H1 (cell line): ENCODE results near the gene DOCK1. TPM values are rescaled to one million over a fixed set of nuclear protein-coding genes. Genes with fewer than 3 reads are reported as not detected.

Experiments used
- CTCF ChIA-PET: fragments of 300-600 bp; sonication (Branson Sonifier 250); formaldehyde crosslinking; loops from one replicate; lab custom pipeline; 2021; ENCODE audit not compliant: partially characterized antibody; lab: Charles Lee
- POLR2A ChIA-PET: fragments of 300-600 bp; sonication (Branson Sonifier 250); formaldehyde crosslinking; loops from one replicate; lab custom pipeline; 2021; ENCODE audit warnings: inconsistent platforms; ENCODE audit not compliant: partially characterized antibody; lab: Charles Lee
- DNase-seq, 2 experiments: peaks; one replicate each; pipeline versions ENCODE4 v3.0.0 to v3.0.0-alpha.2; 2010 to 2022; ENCODE audit warnings: low spot score in 2 of 2, low read depth in 1 of 2, mixed read lengths in 1 of 2
- FAIRE-seq: peaks from 2 replicates; lab custom pipeline; 2011; peaks lifted over from hg19 to GRCh38; lab: Jason Lieb, UNC
- H2AFZ ChIP-seq: 2 replicates; pipeline ENCODE4 v1.8.1; 2012; ENCODE audit warnings: low read length, inconsistent platforms
- H2AK5ac ChIP-seq: 2 replicates; pipeline ENCODE4 v1.6.1; 2013; ENCODE audit warnings: low read depth, low read length
- H2BK120ac ChIP-seq: replicated peaks from 2 replicates; pipeline ENCODE3; 2013; ENCODE audit warnings: low read depth, low read length, inconsistent platforms
- H2BK12ac ChIP-seq: 2 replicates; pipeline ENCODE4 v1.6.1; 2013; ENCODE audit warnings: low read depth, low read length
- H2BK15ac ChIP-seq: 2 replicates; pipeline ENCODE4 v1.6.1; 2013; ENCODE audit warnings: low read length
- H2BK20ac ChIP-seq: 2 replicates; pipeline ENCODE4 v1.6.1; 2013; ENCODE audit warnings: low read length
- H2BK5ac ChIP-seq: 2 replicates; pipeline ENCODE4 v1.6.1; 2013; ENCODE audit warnings: low read depth, low read length
- H3K14ac ChIP-seq: 2 replicates; pipeline ENCODE4 v1.6.1; 2013; ENCODE audit warnings: inconsistent platforms; ENCODE audit not compliant: insufficient read length
- H3K18ac ChIP-seq: 2 replicates; pipeline ENCODE4 v1.6.1; 2013; ENCODE audit warnings: low read length; ENCODE audit errors: extremely low read depth
- H3K23ac ChIP-seq: 2 replicates; pipeline ENCODE4 v1.6.1; 2013; ENCODE audit warnings: inconsistent platforms; ENCODE audit not compliant: insufficient read length
- H3K23me2 ChIP-seq: 2 replicates; pipeline ENCODE4 v1.6.1; 2013; ENCODE audit warnings: low read depth, low read length
- H3K27ac ChIP-seq: 2 replicates; pipeline ENCODE4 v1.6.1; 2011; ENCODE audit warnings: low read depth, low read length, inconsistent platforms
- H3K27me3 ChIP-seq, 4 experiments: replicated peaks in 1 of 4; 1 replicate in 1 of 4; 2 replicates in 3 of 4; pipeline versions ENCODE4 v1.6.1 to v1.8.1; 2011 to 2013; ENCODE audit warnings: low read length in 3 of 4, mild to moderate bottlenecking in 3 of 4, inconsistent platforms in 2 of 4, mixed read lengths in 2 of 4, moderate library complexity in 1 of 4; ENCODE audit not compliant: control insufficient read depth in 3 of 4, insufficient read depth in 3 of 4; ENCODE audit errors: extremely low read depth in 1 of 4
- H3K36me3 ChIP-seq, 4 experiments: 2 replicates each; pipeline versions ENCODE4 v1.6.1 to v1.8.1; 2011 to 2013; ENCODE audit warnings: mild to moderate bottlenecking in 4 of 4, low read length in 3 of 4, moderate library complexity in 2 of 4, control low read depth in 1 of 4, inconsistent platforms in 1 of 4; ENCODE audit not compliant: insufficient read depth in 4 of 4, control insufficient read depth in 2 of 4
- H3K4ac ChIP-seq: replicated peaks from 2 replicates; pipeline ENCODE3; 2013; ENCODE audit warnings: low read length, low read depth, mixed read lengths, inconsistent platforms; ENCODE audit not compliant: insufficient read length
- H3K4me1 ChIP-seq, 4 experiments: replicated peaks in 1 of 4; 1 replicate in 1 of 4; 2 replicates in 3 of 4; pipeline versions ENCODE4 v1.6.1 to v1.8.1; 2011 to 2013; ENCODE audit warnings: low read length in 3 of 4, inconsistent platforms in 2 of 4, mixed read lengths in 1 of 4; ENCODE audit not compliant: insufficient read depth in 4 of 4, control insufficient read depth in 3 of 4
- H3K4me2 ChIP-seq, 2 experiments: 2 replicates each; pipeline versions ENCODE4 v1.6.1 to v1.8.1; 2011 to 2013; ENCODE audit warnings: low read depth in 2 of 2, low read length in 2 of 2, control low read depth in 1 of 2, inconsistent platforms in 1 of 2, mild to moderate bottlenecking in 1 of 2; ENCODE audit not compliant: insufficient read depth in 1 of 2
- H3K4me3 ChIP-seq, 4 experiments: fragments of 200-600, 300-600 bp in 1 of 4; sonication (generic), shearing (Covaris generic), sonication (Bioruptor Twin) in 1 of 4; 2 replicates each; pipeline versions ENCODE4 v1.5.1 to v1.8.1; 2011 to 2016; ENCODE audit warnings: low read length in 4 of 4, low read depth in 3 of 4, control low read depth in 2 of 4, inconsistent platforms in 2 of 4, mild to moderate bottlenecking in 2 of 4, mixed read lengths in 1 of 4, moderate library complexity in 1 of 4; ENCODE audit not compliant: insufficient read depth in 2 of 4; ENCODE audit errors: extremely low read depth in 1 of 4
- H3K56ac ChIP-seq: replicated peaks from 2 replicates; pipeline ENCODE3; 2013; ENCODE audit warnings: low read depth, mild to moderate bottlenecking, mixed read lengths, low read length, inconsistent platforms; ENCODE audit not compliant: insufficient read length
- H3K79me1 ChIP-seq: 2 replicates; pipeline ENCODE4 v1.6.1; 2013; ENCODE audit warnings: low read depth, low read length, control low read depth
- H3K79me2 ChIP-seq, 2 experiments: 2 replicates each; pipeline versions ENCODE4 v1.6.1 to v1.8.1; 2012 to 2013; ENCODE audit warnings: low read length in 2 of 2, mild to moderate bottlenecking in 2 of 2, inconsistent platforms in 1 of 2; ENCODE audit not compliant: insufficient read depth in 2 of 2, control insufficient read depth in 1 of 2
- H3K9ac ChIP-seq, 4 experiments: replicated peaks in 1 of 4; 1 replicate in 1 of 4; 2 replicates in 3 of 4; pipeline versions ENCODE4 v1.6.1 to v1.8.1; 2011 to 2013; ENCODE audit warnings: low read depth in 3 of 4, low read length in 3 of 4, control low read depth in 2 of 4, mild to moderate bottlenecking in 2 of 4, moderate library complexity in 2 of 4, inconsistent platforms in 1 of 4; ENCODE audit errors: extremely low read depth in 1 of 4
- H3K9me3 ChIP-seq, 2 experiments: 2 replicates each; pipeline versions ENCODE4 v1.6.1 to v1.8.1; 2012 to 2013; ENCODE audit warnings: mild to moderate bottlenecking in 2 of 2, moderate library complexity in 2 of 2, control low read depth in 1 of 2, inconsistent platforms in 1 of 2, low read depth in 1 of 2, low read length in 1 of 2, mixed read lengths in 1 of 2; ENCODE audit not compliant: insufficient read depth in 2 of 2
- H4K20me1 ChIP-seq, 2 experiments: replicated peaks in 1 of 2; 2 replicates each; pipeline versions ENCODE3 to v1.8.1; 2011 to 2013; ENCODE audit warnings: inconsistent platforms in 2 of 2, low read length in 2 of 2, mild to moderate bottlenecking in 1 of 2; ENCODE audit not compliant: insufficient read depth in 2 of 2, control insufficient read depth in 1 of 2
- H4K5ac ChIP-seq: 2 replicates; pipeline ENCODE4 v1.6.1; 2013; ENCODE audit warnings: low read length, low read depth, mixed read lengths, inconsistent platforms; ENCODE audit not compliant: insufficient read length
- H4K8ac ChIP-seq: 2 replicates; pipeline ENCODE4 v1.8.0; 2013; ENCODE audit warnings: mild to moderate bottlenecking, moderate library complexity, low read length, inconsistent platforms; ENCODE audit not compliant: insufficient read depth; ENCODE audit errors: extremely low read depth
- H4K91ac ChIP-seq: replicated peaks from 2 replicates; pipeline ENCODE3; 2013; ENCODE audit warnings: low read length, mixed read lengths, inconsistent platforms; ENCODE audit not compliant: insufficient read length
- JUN ChIP-seq: IDR thresholded peaks from 2 replicates; pipeline ENCODE4 v1.6.1; 2011; ENCODE audit warnings: low read depth, mild to moderate bottlenecking, improper control_type of control experiment, low read length
- KDM1A ChIP-seq: fragments of 200-600, 300-600 bp; sonication (generic); IDR thresholded peaks from 2 replicates; pipeline ENCODE4 v1.7.1; 2016; ENCODE audit warnings: mild to moderate bottlenecking, low read length, borderline replicate concordance
- POLR2A ChIP-seq, 2 experiments: IDR thresholded peaks; 1 replicate in 1 of 2; 2 replicates in 1 of 2; pipeline ENCODE4 v1.6.1; 2011; ENCODE audit warnings: low read depth in 2 of 2, low read length in 2 of 2, mild to moderate bottlenecking in 2 of 2; ENCODE audit errors: control extremely low read depth in 1 of 2
- POU5F1 ChIP-seq: IDR thresholded peaks from 2 replicates; pipeline ENCODE4 v1.6.1; 2011; ENCODE audit warnings: low read depth, mild to moderate bottlenecking, low read length, moderate library complexity
- TBP ChIP-seq: IDR thresholded peaks from 2 replicates; pipeline ENCODE4 v1.6.1; 2011; ENCODE audit warnings: low read depth, low read length, improper control_type of control experiment
- USF2 ChIP-seq: IDR thresholded peaks from 2 replicates; pipeline ENCODE4 v1.6.1; 2011; ENCODE audit warnings: low read length, improper control_type of control experiment
- WGBS, 2 experiments: shearing (Covaris generic) in 1 of 2; methylation state at CpG; one replicate each; pipeline versions ENCODE4 v1.1.6 to v1.1.7; 2013 to 2015; ENCODE audit warnings: low lambda C conversion rate in 2 of 2, mixed read lengths in 2 of 2, inconsistent platforms in 1 of 2, low coverage in 1 of 2, missing lambda C conversion rate in 1 of 2; ENCODE audit not compliant: insufficient replicate concordance in 2 of 2, insufficient coverage in 1 of 2, insufficient read length in 1 of 2; ENCODE audit errors: extremely low coverage in 1 of 2, missing lambda C conversion rate in 1 of 2; 5-methylcytosine and 5-hydroxymethylcytosine counted together
- polyA plus RNA-seq, 7 experiments: library from polyadenylated mRNA; depleted of rRNA in 3 of 7; stranded (reverse) in 5 of 7; unstranded in 2 of 7; fragments of >200 nt in 5 of 7; fragments of 200-250 nt in 2 of 7; gene quantifications; 1 replicate in 5 of 7; 2 replicates in 1 of 7; 4 replicates in 1 of 7; pipeline versions ENCODE4 v1.2.1 to v1.2.3, GENCODE V29; 2011 to 2013; ENCODE audit warnings: missing spikeins in 2 of 7, mixed read lengths in 2 of 7
- total RNA-seq: library from RNA; stranded (reverse); fragmentation: NEBNext Ultra II Directional; extraction: Animal tissue kit (Norgen Biotek cat#: 25700); gene quantifications from 2 replicates; pipeline ENCODE4 v1.2.1, GENCODE V29; 2021

The DOCK1 gene
- total and polyA plus RNA-seq, 2 of the 8 experiments (the other 6 are each of a cell fraction or from before 2014, with no cell fraction given), result 11.6 to 53.0 TPM

GRCh38 chr10:127300868-127301321 lies 395.7 kb downstream of the DOCK1 start:
- 0 out of 2 replicates have a peak overlapping the region, but pooled peaks have one; percentile 52 for H3K18ac ChIP-seq
- no peak overlapping the region for H3K14ac ChIP-seq
- H2BK20ac ChIP-seq, result no peak overlapping the region
- no peak overlapping the region for H3K9ac ChIP-seq
- no peaks in the 10 kb centered on the region for H3K36me3 ChIP-seq
- H3K27ac ChIP-seq, result no peak overlapping the region
- H4K91ac ChIP-seq, result no peak overlapping the region
- H3K4me3 ChIP-seq, result no peak overlapping the region
- ChIA-PET POLR2A (no interaction called here), CTCF (interaction anchor here (0.9 to 1.1 kb wide), 3 partner anchors 16 to 57 kb away, joined by 3 read pairs; no protein-coding TSS in a partner anchor)
- H2BK15ac ChIP-seq, result no peak overlapping the region
- H2AFZ ChIP-seq, result no peak overlapping the region
- FAIRE-seq (no peak), DNase-seq (no peak)
- TF ChIP-seq POU5F1 (no peak), JUN (no peak), KDM1A (no peak), USF2 (no peak), POLR2A (IDR thresholded peaks at IDR 0.05; ENCODE audit: control extremely low read depth in 1 of 2, low read depth in 2 of 2, low read length in 2 of 2) (no peak), TBP (no peak)
- H2BK5ac ChIP-seq, result no peak overlapping the region
- H2BK12ac ChIP-seq, result no peak overlapping the region
- H2BK120ac ChIP-seq, result no peak overlapping the region
- H3K27me3 ChIP-seq, result no peaks in the 10 kb centered on the region
- no peak overlapping the region for H3K23ac ChIP-seq
- H4K8ac ChIP-seq, result no peak overlapping the region
- H3K4me2 ChIP-seq, result no peak overlapping the region
- no peak overlapping the region for H3K56ac ChIP-seq
- H4K20me1 ChIP-seq, result peaks cover 0 to 1% of the 10 kb centered on the region in 2 experiments
- H2AK5ac ChIP-seq, result no peak overlapping the region; the same call in 1 of the 2 replicates
- no peaks in the 10 kb centered on the region for H3K23me2 ChIP-seq
- no peak overlapping the region for H4K5ac ChIP-seq
- H3K79me2 ChIP-seq, result no peaks in the 10 kb centered on the region
- peaks cover 0 to 8% (median 5%) of the 10 kb centered on the region in 4 experiments; a peak in 2 of 7 replicates for H3K4me1 ChIP-seq
- no peaks in the 10 kb centered on the region for H3K9me3 ChIP-seq
- H3K79me1 ChIP-seq, result no peaks in the 10 kb centered on the region
- H3K4ac ChIP-seq, result no peak overlapping the region
- WGBS, 2 experiments, result 93% methylated on average over 6 of the region's 11 CpGs; no CpG with 5 or more reads in 1 of the 2 experiments
